Dermis blood vessel endothelial cell (primary cell): ENCODE results near the gene CSNK1G1. TPM values are rescaled to one million over a fixed set of nuclear protein-coding genes. Genes with fewer than 3 reads are reported as not detected.
"Not testable (repeated sequence)": the region's sequence is repeated elsewhere in the genome, so short reads cannot be mapped to it uniquely, and the experiment has no call there.

Experiments
- DNase-seq: peaks from one replicate; pipeline ENCODE4 v3.0.0; 2010
- total RNA-seq: library from RNA; depleted of rRNA; stranded (reverse); fragments of >200 nt; gene quantifications from 2 replicates; pipeline ENCODE4 v1.2.3, GENCODE V29; 2014

Gene CSNK1G1
- total RNA-seq, 1 donor from 2014 or later: 25.9 TPM

DNA sequence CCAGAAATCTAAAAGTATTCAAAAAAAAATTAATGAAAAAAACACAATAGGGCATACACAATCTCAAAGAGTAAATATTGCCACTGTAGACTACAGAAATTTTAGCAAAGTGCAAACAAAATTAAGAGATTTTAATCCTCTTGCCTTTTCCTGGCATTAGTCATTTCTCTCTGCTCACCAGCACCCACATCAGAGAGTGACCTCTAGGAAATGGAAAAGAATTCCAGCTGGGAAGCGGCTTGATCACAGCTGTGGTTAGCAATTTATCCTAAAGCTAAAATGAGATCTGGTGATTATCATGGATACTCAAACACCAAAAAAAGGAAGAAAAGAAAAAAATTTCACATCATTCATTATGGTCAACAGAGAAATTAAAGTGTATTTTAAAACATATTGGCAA is 7.5 kb downstream of the CSNK1G1 start:
- DNase-seq: peak; percentile 54

DNA sequence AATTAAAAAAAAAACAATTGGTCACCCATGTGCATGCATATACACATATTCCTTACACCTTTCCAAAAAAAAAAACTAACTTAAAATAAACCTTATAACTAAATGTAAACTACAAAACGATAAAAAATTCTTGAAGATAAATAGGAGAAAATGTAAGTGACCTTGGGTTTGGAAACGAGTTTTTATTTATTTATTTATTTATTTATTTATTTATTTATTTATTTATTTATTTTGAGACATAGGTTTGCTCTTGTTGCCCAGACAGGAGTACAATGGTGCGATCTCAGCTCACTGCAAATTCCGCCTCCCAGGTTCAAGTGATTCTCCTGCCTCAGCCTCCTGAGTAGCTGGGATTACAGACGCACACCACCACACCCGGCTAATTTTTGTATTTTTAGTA is 9.7 kb downstream of the CSNK1G1 start:
- DNase-seq: not testable (repeated sequence)

DNA sequence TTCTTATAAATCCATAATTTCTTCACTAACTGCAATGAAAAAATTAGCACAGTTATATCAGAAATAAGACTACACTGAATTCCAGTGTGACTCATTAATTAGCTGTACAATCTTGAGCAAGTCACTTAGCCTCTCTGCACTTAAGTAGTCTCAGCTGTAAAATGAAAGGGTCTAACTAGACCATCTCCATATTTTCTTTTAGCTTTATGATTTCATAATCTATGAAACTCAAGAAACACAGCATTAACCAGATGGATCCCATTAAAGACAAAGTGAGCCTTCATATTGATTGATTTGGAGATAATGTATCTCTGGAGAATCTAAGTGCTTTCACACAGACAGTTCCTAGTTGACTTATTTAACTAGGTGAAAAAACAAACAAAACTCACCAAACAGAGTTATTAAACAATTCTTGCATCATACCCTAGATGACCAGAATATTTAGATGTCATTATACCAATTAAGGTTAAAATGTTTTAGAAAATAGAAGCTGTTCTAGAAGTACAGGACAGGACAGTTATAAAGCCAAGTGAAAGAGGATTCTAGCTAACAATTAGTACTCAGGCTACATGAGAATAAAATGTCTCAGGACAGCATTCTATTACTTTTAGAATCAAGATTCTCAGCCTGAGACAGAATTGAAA is 11.2 kb downstream of the CSNK1G1 start:
- DNase-seq: peak; percentile 41

DNA sequence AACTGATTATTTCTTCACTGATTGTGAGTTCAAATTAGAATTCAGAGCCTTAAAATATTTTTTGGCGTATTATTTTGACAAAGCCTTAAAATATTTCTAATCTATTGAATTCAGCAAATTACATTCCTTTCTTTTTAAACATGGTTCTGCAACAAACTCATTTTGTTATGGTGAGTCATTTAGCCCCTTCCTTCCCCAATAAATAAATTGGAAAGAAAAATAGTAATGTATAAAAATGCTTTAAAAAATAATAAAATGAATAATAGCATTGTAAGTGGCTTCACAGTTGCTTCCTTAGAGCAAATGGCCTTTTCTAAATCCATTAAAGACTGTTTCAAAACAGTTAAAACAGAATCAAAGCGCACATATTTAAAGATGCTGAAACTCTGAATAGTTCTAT is 12.1 kb downstream of the CSNK1G1 start:
- DNase-seq: peak; percentile 25

DNA sequence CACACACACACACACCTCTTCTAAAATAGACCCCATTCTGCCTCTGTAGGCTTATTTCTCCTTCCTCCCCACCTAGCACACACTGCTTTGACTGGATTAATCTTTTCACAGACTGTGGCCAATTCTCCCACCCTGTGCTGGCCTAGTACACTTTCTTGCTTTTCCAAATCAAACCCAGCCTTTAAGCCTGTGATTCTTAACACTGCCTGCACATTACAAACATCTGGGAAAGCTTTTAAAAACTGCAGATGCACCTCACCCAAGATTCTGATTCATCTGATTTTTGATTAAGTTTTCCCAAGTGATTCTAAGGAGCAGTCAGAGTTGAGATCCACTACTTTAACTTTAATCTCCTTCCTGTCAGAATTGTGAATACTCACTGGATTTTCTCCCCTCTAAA is 12.8 kb downstream of the CSNK1G1 start:
- DNase-seq: no peak

DNA sequence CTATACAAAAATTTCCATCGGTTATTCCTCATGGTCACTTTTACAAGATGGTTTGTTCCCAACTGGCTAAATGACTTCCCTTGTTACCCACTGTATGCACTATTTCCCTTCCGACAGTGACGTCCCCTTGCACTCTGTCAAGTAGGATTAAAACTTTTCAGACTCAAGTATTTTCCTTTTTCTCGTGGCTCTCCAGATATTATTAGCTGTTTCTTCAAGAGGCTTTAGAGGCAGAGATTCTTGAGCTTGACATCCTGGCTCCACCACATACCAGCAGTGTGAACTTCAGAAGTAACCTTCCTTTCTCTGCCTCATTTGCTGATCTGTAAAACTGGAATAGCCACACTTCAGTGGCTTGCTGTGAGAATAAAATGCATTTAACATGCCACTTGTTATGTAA is 14.0 kb downstream of the CSNK1G1 start:
- DNase-seq: no peak

DNA sequence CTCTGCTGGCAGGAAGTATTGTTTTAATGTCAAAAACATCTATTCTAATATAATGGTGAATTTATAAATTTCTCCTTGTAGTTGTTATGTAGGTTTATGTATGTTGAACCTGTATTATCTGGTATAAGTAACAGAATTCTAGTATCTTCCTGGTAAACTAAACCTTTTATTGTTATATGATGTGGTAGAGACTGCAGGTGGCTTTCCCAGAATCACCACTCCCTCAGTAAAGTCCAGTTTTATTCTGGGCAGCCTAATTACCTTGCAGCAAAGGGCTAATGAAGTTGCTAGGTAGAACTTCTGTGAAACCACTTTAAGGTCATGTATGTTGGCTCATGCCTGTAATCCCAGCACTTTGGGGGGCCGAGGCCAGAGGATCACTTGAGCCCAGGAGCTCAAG is 15.6 kb downstream of the CSNK1G1 start:
- no peak for DNase-seq

DNA sequence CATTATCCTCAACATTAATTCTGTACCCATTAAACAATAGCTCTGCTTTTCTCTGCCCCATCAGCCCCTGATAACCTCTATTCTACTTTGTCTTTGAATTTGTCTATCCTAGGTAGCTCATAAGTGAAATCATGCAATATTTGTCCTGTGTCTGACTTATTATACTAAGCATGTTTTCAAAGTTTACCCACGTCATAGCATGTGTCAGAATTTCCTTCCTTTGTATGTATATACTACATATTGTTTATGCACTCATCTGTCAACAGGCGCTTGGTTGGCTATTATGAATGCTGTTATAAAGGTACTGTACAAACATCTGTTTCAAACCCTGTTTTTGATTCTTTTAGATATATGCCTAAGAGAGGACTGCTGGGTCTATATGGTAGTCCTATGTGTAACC is 18.2 kb downstream of the CSNK1G1 start:
- peak; percentile 85 for DNase-seq

DNA sequence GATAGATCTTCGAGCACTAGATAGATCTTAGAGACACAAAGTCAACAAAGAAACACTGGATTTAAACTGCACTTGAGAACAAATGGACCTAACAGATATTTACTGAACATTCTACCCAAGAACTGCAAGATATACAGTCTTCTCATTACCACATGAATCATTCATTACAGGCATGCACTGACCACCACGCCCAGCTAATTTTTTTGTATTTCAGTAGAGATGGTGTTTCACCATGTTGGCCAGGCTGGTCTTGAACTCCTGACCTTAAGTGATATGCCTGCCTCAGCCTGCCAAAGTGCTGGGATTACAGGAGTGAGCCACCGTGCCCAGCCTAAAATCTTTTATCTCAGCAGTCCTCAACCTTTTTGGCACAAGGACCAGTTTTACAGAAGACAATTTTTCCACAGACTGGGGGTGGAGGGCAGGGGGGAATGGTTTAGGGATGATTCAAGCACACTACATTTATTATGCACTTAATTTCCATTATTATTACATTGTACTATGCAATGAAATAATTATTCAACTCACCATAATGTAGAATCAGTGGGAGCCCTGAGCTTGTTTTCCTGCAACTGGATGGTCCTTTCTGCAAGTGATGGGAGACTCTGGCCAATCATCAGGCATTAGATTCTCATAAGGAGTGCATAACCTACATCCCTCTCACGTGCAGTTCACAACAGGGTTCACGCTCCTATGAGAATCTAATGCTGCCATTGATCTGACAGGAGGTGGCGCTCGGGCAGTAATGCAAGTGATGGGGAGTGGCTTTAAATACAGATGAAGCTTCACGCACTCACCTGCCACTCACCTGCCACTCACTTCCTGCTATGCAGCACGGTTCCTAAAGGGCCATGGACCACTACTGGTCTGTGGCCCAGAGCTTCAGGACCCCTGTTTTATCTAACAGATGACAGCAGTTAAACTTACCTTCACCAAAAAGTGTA is 21.7 kb downstream of the CSNK1G1 start:
- no peak for DNase-seq

DNA sequence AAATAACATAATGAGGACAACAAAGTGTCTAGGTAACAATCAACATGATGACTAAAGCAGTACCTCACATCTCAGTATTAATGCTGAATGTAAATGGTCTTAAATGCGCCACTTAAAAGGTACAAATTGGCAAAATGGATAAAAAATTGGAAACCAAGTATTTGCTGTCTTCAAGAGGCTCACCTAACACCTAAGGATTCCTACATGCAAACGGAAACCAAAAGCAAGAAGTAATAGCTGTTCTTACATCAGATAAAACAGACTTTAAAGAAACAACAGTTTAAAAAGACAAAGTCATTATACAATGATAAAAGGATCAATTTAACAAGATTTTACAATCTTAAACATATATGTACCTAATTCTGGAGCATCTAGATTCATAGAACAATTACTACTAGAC is 22.5 kb downstream of the CSNK1G1 start:
- DNase-seq: no peak

DNA sequence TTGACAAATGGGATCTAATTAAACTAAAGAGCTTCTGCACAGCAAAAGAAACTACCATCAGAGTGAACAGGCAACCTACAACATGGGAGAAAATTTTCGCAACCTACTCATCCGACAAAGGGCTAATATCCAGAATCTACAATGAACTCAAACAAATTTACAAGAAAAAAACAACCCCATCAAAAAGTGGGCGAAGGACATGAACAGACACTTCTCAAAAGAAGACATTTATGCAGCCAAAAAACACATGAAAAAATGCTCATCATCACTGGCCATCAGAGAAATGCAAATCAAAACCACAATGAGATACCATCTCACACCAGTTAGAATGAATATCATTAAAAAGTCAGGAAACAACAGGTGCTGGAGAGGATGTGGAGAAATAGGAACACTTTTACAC is 24.3 kb downstream of the CSNK1G1 start:
- DNase-seq: not testable (repeated sequence)

DNA sequence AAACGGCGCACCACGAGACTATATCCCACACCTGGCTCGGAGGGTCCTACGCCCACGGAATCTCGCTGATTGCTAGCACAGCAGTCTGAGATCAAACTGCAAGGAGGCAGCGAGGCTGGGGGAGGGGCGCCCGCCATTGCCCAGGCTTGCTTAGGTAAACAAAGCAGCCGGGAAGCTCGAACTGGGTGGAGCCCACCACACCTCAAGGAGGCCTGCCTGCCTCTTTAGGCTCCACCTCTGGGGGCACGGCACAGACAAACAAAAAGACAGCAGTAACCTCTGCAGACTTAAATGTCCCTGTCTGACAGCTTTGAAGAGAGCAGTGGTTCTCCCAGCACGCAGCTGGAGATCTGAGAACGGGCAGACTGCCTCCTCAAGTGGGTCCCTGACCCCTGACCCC is 29.0 kb downstream of the CSNK1G1 start:
- DNase-seq: not testable (repeated sequence)

DNA sequence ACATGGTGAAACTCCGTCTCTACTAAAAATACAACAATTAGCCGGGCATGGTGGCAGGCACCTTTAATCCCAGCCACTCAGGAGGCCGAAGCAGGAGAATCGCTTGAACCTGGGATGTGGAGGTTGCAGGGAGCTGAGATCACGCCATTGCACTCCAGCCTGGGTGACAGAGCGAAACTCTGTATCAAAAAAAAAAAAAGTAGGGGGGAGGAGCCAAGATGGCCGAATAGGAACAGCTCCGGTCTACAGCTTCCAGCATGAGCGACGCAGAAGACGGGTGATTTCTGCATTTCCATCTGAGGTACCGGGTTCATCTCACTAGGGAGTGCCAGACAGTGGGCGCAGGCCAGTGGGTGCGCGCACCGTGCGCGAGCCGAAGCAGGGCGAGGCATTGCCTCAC is 29.5 kb downstream of the CSNK1G1 start:
- not testable (repeated sequence) for DNase-seq

DNA sequence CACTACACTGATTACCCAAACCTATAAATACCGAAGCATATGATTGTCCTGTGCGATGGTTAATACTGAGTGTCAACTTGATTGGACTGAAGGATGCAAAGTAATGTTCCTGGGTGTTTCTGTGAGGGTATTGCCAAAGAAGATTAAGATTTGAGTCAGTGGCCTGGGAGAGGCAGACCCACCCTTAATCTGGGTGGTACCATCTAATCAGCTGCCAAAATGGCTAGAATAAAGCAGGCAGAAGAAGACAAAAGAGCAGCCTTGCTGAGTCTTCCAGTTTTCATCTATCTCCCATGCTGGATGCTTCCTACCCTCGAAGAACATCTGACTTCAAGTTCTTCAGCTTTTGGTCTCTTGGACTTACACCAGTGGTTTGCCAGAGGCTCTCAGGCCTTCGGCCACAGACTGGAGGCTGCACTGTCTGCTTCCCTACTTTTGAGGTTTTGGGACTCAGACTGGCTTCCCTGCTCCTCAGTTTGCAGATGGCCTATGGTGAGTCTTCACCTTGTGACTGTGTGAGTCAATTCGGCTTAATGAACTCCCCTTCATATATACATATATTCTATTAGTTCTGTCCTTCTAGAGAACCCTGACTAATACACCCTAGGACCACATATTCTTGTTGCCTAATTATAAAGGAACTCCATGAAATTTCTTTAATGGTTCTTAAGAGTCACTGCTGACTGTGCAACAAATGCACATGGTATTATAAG is 31.7 kb downstream of the CSNK1G1 start:
- DNase-seq: no peak

DNA sequence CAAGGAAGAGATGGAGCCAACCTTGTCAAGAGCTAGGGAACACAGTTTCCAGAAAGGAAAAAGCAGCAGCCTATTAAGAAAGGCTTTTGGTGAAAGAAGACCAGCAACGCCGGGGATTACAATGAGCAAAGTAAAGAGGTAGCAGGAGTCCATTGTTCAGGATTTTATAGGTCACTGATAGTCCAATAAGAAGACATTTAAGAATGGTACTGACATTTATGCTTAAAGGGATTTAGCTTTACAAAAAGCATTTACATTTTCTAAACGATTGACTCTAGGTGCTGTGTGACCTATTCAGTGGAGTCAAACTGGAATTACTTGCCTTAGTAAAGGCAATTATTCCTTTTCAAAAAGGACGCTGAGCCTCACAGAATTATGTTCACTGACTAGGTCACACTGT is 40.8 kb downstream of the CSNK1G1 start:
- no peak for DNase-seq

DNA sequence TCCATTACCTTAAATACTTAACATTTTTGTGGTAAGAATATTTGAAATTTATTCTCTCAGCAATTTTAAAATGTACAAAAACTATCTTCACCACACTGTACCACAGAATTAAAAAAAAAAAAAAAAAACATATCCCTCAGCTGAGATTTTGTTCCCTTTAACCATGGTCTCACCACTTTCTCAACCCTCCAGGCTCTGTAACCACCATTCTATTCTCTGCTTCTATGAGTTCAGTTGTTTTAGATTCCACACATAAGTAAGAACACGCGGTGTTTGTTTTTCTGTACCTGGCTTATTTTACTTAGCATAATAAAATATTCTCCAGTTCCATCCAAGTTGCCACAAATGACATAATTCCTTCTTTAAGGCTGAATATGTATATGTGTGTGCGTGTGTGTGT is 41.5 kb downstream of the CSNK1G1 start:
- DNase-seq: no peak

DNA sequence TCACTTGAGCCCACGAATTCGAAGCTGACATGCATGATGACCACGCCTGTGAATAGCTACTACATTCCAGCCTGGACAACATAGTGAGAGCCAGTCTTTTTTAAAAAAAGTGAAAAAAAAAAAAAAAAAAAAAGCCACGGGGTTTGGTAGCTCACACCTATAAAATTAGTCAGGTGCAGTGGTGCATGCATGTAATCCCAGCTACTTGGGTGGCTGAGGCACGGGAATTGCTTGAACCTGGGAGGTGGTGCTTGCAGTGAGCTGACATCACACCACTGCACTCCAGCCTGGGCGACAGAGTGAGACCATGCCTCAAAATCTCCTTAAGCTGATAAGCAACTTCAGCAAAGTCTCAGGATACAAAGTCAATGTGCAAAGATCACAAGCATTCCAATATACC is 44.4 kb downstream of the CSNK1G1 start:
- DNase-seq: no peak

DNA sequence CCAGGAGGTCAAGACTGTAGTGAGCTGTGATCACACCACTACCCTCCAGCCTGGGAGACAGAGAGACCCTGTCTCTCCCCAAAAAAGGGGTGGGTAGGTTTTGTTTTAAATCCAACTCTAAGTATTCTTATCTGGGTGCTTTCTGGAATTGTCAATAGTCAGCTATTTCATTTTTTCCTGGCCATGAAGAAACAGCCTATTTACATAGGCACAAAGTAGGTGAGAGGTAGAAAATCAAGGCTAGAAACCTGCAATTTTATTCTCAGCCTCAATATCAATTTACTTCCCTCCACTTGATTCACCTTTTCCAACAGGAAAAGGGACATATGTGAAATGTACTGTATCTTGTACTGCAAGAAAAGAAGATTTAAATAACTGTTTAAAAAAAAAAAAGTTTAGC is 45.9 kb downstream of the CSNK1G1 start:
- DNase-seq: no peak

DNA sequence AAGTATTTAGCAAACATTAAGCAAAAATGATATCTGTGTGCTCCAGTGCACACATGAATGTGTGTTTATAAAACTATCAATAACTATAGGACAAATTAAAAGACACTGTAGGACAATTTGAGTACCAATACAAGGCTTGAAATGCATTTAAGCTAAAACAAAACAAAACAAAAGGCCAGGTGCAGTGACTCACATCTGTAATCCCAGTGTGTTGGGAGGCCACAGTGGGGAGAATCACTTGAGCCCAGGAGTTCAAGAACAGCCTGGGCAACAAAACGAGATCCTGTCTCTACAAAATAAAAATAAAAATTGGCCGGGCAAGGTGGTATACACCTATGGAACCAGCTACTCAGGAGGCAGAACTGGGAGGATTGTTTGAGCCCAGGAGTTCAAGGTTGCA is 50.7 kb downstream of the CSNK1G1 start:
- DNase-seq: peak; percentile 36

DNA sequence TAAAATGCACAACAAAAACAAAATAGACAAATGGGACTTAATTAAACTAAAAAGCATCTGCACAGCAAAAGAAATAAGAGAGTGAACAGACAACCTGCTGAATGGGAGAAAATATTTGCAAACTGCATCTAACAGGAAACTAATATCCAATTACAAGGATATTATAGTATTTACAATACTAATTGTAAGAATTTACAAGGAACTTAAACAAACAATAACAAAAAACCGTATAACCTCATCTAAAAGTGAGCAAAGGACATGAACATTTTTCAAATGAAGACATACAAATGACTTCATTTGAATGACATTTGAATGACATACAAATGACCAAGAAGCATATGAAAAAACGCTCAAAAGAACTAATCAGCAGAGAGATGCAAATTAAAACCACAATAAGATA is 66.4 kb downstream of the CSNK1G1 start:
- no peak for DNase-seq

DNA sequence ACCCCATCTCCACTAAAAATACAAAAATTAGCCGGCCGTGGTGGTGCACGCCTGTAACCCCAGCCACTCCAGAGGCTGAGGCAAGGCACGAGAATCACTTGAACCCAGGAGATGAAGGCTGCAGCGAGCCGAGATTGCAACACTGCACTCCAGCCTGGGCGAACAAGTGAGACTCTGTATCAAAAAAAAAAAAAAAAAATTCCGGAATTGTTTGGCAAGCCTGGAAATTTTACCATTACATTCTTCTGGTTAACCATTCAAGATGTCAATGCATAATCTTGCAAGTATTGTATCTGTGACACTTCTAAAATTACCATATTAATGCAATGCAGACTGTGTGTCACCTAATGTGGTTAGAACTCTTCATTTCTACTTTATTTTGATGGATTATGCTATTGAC is 67.0 kb downstream of the CSNK1G1 start:
- DNase-seq: no peak

DNA sequence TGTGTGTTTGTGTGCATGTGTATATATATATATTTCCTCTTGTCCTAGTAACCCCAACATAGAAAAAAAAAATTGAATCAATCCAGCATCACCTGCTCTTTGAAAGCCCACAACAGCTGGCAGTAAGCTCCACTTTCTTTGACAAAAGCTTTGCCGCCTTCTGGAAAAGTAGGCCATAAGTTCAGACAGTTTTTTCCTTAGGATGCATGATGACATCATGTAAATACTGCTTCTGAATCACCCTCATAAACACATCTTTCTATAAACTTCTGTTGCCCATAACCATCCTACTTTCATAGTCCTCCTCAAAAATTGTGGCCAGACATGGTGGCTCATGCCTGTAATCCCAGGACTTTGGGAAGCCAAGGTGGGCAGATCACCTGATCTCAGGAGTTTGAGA is 67.4 kb downstream of the CSNK1G1 start:
- peak; percentile 50 for DNase-seq

DNA sequence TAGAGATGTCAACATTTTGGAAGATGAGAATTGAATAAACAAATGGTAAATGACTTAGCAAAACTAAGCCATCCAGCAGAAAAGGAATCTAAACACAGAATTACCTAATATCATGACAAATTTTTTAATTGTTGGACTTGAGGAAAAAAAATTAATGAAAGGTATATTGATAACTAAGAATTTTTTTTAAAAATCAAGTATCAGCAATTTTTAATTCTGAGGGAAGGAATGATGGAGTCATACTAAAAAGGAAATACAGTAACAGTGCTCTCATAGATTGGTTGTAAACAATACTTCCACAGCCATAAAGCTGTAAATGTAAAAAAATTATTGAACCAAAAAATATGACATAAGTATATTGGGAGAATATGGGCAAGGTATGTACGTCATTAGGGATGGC is 68.0 kb downstream of the CSNK1G1 start:
- DNase-seq: no peak

DNA sequence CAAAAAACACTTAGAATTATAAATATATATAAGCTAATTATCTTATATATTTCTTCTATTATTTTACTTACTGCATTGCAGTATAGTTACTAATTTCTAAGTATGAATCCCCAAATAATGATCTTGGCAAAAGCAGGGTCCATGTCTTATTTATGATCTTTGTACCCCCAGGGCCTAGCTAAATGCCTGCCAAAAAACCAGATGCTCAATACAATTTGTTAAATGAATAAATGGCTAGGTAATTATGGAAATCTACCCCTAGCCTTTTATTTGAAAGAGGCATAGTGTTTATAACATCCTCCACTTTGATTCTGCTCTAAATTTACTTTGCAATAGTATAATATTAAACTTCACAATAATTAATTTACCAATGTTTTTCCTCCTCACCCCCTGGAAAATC is 69.5 kb downstream of the CSNK1G1 start:
- DNase-seq: no peak
